ENCODE measurements around the gene ELK4.

Gene ELK4

DNA sequence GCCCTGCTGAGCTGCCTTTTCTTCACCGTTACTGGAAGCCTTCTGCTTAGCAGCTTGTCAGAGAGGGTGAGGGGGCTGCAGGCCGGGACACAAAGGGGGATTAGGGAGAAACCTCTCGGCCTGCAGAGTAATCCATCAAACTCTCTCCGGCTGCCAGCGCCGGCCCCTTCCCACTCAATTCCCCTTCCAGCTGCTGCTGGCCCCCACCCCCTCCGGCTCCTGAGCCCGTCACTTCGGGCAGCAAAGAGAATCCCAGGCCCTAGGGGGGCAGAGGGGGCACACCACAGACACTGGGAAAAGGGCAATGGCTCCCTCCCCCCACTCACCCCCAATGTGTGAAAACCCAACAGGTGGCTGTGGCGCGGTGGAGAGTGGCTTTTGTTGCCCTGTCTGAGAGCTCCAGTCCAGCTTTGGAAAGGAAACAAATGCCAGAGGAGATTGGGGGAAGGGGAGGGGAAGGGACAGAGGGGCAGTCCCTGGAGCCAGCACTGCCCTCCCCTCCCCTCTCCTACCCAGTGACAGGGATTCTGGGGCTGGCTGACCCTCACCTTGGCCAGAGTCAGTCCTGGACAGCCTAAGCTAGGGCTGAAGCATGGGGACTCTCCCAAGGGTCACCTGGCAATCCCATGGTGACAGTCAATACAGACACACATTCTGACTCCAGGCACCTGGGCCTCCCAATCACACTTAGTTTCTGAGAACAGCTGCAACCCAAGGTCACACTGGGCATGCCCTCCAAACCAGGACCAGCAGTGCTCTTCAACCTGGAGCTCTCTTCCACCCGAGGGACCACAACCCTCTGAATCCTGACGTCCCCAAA is 39.0 kb upstream of the ELK4 start:
- Histone ChIP-seq H3K27me3 (ENCODE audit: control insufficient read depth, insufficient read depth, low read length) (no peaks in the 10 kb centered on the region), H3K9ac (ENCODE audit: low read depth, low read length) (peak overlapping the region; percentile 13), H3K4me3 (ENCODE audit: low read depth, low read length) (peak overlapping the region; percentile 20), H3K9me3 (ENCODE audit: control insufficient read depth, insufficient read depth, low read length) (no peaks in the 10 kb centered on the region), H3K4me1 (ENCODE audit: control insufficient read depth, insufficient read depth, low read length) (peaks cover 47% of the 10 kb centered on the region), H3K36me3 (ENCODE audit: control insufficient read depth, insufficient read depth, low read length) (no peaks in the 10 kb centered on the region)

DNA sequence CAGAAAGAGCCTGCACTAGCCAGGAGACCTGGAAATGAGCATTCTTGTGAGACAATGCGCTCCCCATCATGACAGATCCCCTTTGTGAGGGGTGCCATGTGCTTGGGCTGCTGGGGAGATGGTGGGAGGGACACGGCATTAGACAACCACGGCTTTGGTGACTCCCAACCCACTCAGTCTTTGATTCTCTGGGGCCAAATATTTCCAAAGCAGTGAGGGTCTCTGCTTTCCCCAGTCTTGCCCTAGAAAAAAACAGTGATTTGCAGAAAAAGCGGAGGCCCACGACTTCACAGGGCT is 38.3 kb upstream of the ELK4 start:
- Histone ChIP-seq H3K4me1 (ENCODE audit: control insufficient read depth, insufficient read depth, low read length) (peaks cover 52% of the 10 kb centered on the region), H3K36me3 (ENCODE audit: control insufficient read depth, insufficient read depth, low read length) (no peaks in the 10 kb centered on the region), H3K27me3 (ENCODE audit: control insufficient read depth, insufficient read depth, low read length) (no peaks in the 10 kb centered on the region), H3K9me3 (ENCODE audit: control insufficient read depth, insufficient read depth, low read length) (no peaks in the 10 kb centered on the region), H3K4me3 (ENCODE audit: low read depth, low read length) (peak overlapping the region; percentile 20), H3K9ac (ENCODE audit: low read depth, low read length) (peak overlapping the region; percentile 13)

DNA sequence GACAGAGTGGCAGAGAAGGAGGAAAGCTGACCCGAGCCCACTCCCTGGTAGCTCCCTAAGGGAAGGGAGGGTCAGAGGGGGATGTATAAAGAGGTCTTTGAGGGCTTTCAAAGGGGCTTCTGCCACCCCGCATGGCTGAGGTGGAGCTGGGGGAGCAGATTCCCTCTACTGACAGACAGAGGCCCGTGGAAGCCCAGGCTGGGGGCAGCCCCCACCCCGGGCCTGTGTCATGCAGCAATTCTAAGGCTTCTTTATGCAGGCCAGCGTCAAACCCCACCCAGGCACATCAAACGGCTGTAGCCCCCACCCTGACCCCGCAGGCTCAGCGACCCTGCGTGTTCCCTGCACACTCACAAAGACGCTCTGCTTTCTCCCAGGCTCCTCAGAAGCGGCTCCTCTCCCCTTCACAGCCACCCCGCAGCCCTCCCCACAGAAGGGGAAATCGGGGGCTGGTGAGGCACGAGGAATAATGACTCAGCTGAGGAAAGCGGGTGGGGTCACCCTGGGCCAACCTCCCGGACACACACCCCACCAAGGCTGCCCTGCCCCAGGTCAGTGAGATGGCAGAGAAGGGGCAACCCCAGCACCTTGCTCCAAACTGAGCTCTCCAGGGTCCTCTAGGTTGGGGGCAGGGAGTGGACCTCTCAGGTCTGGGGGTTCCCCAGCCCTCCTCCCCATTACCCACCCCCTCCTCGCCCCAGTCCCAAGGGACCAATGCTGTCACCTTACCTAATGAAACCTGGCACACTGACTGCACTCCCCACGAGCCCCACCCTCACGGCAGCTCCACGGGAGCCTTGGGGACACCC is 37.7 kb upstream of the ELK4 start:
- Histone ChIP-seq H3K27me3 (ENCODE audit: control insufficient read depth, insufficient read depth, low read length) (no peaks in the 10 kb centered on the region), H3K9me3 (ENCODE audit: control insufficient read depth, insufficient read depth, low read length) (no peaks in the 10 kb centered on the region), H3K4me3 (ENCODE audit: low read depth, low read length) (peak overlapping the region; percentile 20), H3K36me3 (ENCODE audit: control insufficient read depth, insufficient read depth, low read length) (no peaks in the 10 kb centered on the region), H3K9ac (ENCODE audit: low read depth, low read length) (peak overlapping the region; percentile 5), H3K4me1 (ENCODE audit: control insufficient read depth, insufficient read depth, low read length) (peaks cover 54% of the 10 kb centered on the region)

DNA sequence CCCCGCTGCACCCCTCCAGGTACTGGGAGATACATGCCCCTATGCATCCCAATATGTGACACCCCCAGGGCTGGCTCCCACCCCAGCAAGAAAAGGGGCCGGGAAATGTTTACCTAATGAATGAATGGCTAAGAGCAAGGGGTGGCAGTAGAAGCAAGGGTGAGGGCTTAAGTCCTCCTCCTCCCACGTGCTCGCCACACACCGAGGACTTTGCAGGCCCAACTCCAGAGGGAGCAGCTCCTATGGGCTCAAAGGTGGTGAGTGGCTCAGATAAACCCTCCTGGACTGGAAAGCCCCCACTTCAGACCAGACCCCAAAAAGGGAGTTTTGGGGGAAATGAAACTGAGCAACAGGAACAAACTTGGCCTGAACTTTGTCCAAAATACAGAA is 37.1 kb upstream of the ELK4 start:
- H3K36me3 ChIP-seq (ENCODE audit: control insufficient read depth, insufficient read depth, low read length), result no peaks in the 10 kb centered on the region
- no peak overlapping the region for H3K4me3 ChIP-seq (ENCODE audit: low read depth, low read length)
- H3K27me3 ChIP-seq (ENCODE audit: control insufficient read depth, insufficient read depth, low read length), result no peaks in the 10 kb centered on the region
- H3K9ac ChIP-seq (ENCODE audit: low read depth, low read length), result peak overlapping the region; percentile 2
- H3K4me1 ChIP-seq (ENCODE audit: control insufficient read depth, insufficient read depth, low read length), result peaks cover 54% of the 10 kb centered on the region
- H3K9me3 ChIP-seq (ENCODE audit: control insufficient read depth, insufficient read depth, low read length), result no peaks in the 10 kb centered on the region

DNA sequence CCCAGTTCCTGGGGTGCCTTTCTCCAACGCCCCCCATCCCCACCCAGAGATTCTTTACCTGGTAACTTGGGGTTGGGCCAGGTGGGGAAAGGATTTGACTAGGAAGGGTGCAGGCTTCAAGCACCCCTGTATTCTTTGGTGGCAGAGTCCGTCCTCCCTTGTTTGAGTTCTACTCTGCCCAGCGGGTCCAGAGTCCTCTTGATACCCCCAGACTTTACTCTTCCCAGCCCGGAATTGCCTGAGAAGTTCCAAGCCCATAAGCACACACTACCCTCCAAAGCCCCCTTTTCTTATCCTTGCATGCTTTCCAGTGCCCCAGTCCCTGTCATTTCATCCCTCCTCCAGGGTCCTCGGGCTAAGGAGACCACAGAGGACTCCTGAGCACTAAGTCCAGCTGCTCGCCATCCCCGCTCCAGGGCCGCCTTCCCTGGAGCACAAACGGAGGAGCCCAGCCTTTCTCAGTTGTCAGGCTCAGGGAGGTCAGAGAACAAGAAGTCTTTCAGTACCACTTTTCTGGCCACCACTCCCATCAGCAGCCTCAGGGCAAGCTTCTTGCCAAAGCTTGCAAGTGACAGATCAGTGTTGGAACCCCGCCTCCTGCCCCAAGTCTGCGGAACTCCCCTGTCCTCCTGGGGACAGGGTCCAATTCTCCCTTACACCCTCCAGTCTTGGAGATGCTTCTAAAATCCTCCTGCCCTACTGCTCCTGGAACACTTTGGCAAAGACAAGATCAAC is 36.3 kb upstream of the ELK4 start:
- Histone ChIP-seq H3K9ac (ENCODE audit: low read depth, low read length) (peak overlapping the region; percentile 10), H3K36me3 (ENCODE audit: control insufficient read depth, insufficient read depth, low read length) (no peaks in the 10 kb centered on the region), H3K9me3 (ENCODE audit: control insufficient read depth, insufficient read depth, low read length) (no peaks in the 10 kb centered on the region), H3K27me3 (ENCODE audit: control insufficient read depth, insufficient read depth, low read length) (no peaks in the 10 kb centered on the region), H3K4me1 (ENCODE audit: control insufficient read depth, insufficient read depth, low read length) (peaks cover 54% of the 10 kb centered on the region), H3K4me3 (ENCODE audit: low read depth, low read length) (no peak overlapping the region)

DNA sequence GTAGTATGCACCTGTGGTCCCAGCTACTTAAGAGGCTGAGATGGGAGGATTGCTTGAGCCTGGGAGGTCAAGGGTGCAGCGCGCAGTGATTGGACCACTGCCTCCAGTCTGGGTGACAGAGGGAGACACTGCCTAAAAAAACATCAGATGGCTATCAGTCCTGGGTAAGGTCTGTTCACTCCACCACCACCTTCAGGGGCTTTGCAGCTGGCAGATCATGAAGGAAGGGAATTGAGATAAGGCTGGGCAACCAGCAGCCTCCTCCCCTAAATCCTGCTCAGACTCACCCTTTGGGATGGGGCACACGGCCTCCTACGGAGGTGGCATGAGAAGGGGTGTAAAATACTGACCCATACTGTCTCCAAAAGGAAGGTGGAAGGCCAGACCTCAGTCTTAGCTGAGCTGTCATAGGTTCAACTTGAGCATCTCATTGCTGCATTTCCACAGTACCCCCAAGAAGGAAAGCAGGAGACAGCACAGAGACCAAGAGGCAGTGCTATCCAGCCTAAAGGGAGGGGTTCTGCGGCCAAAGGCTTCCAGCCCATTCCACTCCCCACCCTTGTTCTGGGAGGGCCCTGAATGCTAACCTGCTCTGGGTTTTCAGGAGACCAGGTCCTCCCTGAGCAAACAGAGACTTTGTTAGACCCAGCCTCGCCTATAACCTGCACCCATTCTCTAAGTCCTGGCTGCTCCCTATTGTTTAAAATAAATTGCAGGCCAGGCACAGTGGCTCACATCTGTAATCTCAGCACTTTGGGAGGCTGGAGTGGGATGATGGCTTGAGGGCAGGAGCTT is 34.8 kb upstream of the ELK4 start:
- H3K36me3 ChIP-seq (ENCODE audit: control insufficient read depth, insufficient read depth, low read length), result peaks cover 9% of the 10 kb centered on the region
- no peaks in the 10 kb centered on the region for H3K9me3 ChIP-seq (ENCODE audit: control insufficient read depth, insufficient read depth, low read length)
- no peak overlapping the region for H3K4me3 ChIP-seq (ENCODE audit: low read depth, low read length)
- H3K27me3 ChIP-seq (ENCODE audit: control insufficient read depth, insufficient read depth, low read length), result no peaks in the 10 kb centered on the region
- H3K9ac ChIP-seq (ENCODE audit: low read depth, low read length), result peak overlapping the region; percentile 3
- peaks cover 49% of the 10 kb centered on the region for H3K4me1 ChIP-seq (ENCODE audit: control insufficient read depth, insufficient read depth, low read length)

DNA sequence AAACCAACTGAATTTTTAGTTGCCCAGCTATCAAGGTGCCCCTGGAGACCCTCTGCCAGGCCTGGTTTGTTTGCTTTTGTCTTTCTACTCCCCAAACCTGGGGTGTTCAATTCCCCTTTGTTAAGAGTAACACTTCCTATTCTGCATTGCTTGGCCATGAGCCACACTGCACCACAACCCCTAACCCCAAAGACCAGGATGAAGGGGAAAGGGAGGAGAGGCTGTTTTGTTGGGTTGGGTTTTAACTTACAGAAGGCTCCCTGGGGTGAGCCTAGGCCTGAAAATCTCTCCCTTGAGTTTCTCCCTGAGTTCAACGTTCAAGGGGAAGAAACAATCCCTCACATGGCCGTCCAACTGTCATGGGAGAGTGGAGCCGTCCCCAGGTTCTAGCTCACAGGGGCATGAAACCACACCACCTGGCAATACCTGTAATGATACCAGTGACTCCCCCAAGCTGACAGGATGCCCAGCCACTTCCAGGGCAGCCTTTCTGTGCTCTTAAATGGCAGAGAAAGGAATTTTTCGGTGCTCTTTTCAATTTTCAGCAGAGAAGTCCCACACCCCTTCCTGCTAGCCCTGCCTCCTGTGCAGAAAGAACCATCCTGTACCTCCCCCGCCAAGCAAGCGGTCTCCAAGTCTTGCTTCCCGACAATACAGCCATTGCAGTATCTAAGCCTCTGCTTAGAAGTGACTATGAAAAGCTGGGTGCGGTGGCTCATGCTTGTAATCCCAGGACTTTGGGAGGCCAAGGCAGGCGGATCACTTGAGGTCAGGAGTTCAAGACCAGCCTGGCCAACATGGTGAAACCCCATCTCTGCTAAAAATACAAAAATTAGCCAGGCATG is 33.6 kb upstream of the ELK4 start:
- Histone ChIP-seq H3K9me3 (ENCODE audit: control insufficient read depth, insufficient read depth, low read length) (no peaks in the 10 kb centered on the region), H3K4me3 (ENCODE audit: low read depth, low read length) (no peak overlapping the region), H3K36me3 (ENCODE audit: control insufficient read depth, insufficient read depth, low read length) (peaks cover 10% of the 10 kb centered on the region), H3K9ac (ENCODE audit: low read depth, low read length) (peak overlapping the region; percentile 24), H3K27me3 (ENCODE audit: control insufficient read depth, insufficient read depth, low read length) (no peaks in the 10 kb centered on the region), H3K4me1 (ENCODE audit: control insufficient read depth, insufficient read depth, low read length) (peaks cover 40% of the 10 kb centered on the region)

DNA sequence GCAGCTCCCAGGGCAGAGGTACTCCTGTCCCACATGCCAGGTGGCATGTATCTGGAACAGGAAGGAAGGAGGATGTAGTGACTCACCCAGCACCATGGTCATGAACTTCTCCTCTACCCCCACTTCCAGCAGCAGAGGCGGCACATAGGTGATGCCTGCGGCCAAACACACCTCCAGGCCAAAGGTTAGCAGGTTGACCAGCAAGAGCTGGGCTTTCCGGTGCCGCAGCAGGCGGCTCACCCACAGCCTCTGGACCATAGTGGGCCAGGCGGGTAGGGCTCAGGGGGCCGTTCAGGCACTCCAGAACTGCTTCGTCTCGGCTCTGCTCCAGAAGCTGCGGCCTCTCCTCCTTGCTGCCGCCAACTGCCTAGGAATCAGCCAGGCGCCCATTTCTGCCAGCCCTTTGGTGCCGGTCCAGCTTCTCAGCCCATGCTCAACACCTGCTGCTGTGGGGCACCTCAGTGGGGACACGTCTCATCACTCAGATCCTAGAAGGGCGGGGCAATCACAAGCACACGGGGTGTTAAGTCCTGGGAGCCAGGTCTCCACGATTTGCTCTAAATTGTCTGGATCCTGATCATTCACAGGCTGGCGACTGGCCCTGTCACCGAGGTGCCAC is 32.7 kb upstream of the ELK4 start:
- Histone ChIP-seq H3K9me3 (ENCODE audit: control insufficient read depth, insufficient read depth, low read length) (no peaks in the 10 kb centered on the region), H3K4me3 (ENCODE audit: low read depth, low read length) (no peak overlapping the region), H3K9ac (ENCODE audit: low read depth, low read length) (no peak overlapping the region), H3K36me3 (ENCODE audit: control insufficient read depth, insufficient read depth, low read length) (peaks cover 16% of the 10 kb centered on the region), H3K4me1 (ENCODE audit: control insufficient read depth, insufficient read depth, low read length) (peaks cover 31% of the 10 kb centered on the region), H3K27me3 (ENCODE audit: control insufficient read depth, insufficient read depth, low read length) (no peaks in the 10 kb centered on the region)

DNA sequence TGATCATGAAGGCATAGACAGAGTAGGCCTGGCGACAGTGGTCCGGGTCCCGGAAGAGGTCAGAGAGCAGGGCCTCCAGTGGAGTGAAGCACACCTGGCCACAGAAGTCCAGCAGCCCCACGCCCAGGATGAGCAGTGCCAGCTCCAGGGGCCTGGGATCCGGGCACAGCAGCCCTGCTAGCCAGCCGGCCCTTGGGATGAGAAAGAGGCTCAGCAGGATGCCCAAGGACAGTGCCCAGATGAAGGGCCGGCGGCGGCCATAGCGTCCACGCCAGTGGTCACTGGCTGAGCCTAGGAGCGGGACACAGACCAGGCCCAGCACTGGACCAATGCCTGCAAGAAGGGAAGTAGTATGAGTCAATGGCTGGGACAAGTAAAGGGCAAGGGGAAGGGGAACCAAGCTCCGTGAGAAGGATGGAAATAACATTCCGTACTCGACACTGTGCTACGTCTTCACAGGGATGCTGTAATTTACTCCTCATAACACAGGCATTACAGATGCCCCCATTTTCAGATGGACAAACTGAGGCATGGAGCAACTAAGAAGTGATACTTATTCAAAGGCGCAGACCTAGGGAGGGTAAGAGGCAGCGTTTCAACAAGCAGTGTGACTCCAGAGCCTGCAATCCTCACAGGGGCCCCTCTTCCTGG is 31.6 kb upstream of the ELK4 start:
- no peak overlapping the region for H3K4me3 ChIP-seq (ENCODE audit: low read depth, low read length)
- peaks cover 22% of the 10 kb centered on the region for H3K4me1 ChIP-seq (ENCODE audit: control insufficient read depth, insufficient read depth, low read length)
- no peak overlapping the region for H3K9ac ChIP-seq (ENCODE audit: low read depth, low read length)
- no peaks in the 10 kb centered on the region for H3K9me3 ChIP-seq (ENCODE audit: control insufficient read depth, insufficient read depth, low read length)
- H3K36me3 ChIP-seq (ENCODE audit: control insufficient read depth, insufficient read depth, low read length), result peaks cover 20% of the 10 kb centered on the region
- no peaks in the 10 kb centered on the region for H3K27me3 ChIP-seq (ENCODE audit: control insufficient read depth, insufficient read depth, low read length)

DNA sequence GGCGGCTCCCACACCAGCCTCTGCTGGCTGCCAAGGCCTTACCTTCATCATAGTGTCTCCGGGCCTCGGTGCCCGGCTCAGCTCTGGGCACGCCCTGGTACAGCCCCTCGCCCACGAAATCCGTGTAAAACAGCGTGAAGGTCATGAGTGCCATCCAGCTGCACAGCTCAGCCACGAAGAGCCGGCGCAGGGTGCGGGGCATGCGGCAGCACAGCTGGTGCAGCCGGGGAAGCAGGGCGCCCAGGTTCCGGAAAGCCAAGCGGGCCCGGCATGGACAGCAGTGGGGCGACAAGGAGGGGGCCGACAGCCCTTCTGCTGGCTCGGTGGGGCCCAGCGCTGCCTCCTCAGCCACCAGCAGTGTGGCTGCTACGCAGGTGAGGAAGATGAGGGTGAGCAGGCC is 31.0 kb upstream of the ELK4 start:
- Histone ChIP-seq H3K27me3 (ENCODE audit: control insufficient read depth, insufficient read depth, low read length) (no peaks in the 10 kb centered on the region), H3K9me3 (ENCODE audit: control insufficient read depth, insufficient read depth, low read length) (no peaks in the 10 kb centered on the region), H3K4me1 (ENCODE audit: control insufficient read depth, insufficient read depth, low read length) (peaks cover 16% of the 10 kb centered on the region), H3K36me3 (ENCODE audit: control insufficient read depth, insufficient read depth, low read length) (peaks cover 20% of the 10 kb centered on the region), H3K4me3 (ENCODE audit: low read depth, low read length) (no peak overlapping the region), H3K9ac (ENCODE audit: low read depth, low read length) (no peak overlapping the region)
